GM21526 (cell line): Measurements from ENCODE around the gene RIPK4.

Experiments
- ATAC-seq: cut with Tn5 transposase; IDR thresholded peaks from one replicate; pipeline ENCODE4 v1.9.1; 2021; ENCODE audit warnings: moderate library complexity; ENCODE audit not compliant: unreplicated experiment, low FRiP score

RIPK4 gene

GRCh38 chr21:41770901-41771624 is 4.2 kb upstream of the RIPK4 start:
- ATAC-seq: no peak

GRCh38 chr21:41769933-41770332 is 3.1 kb upstream of the RIPK4 start:
- no peak for ATAC-seq

GRCh38 chr21:41769521-41769920 is 2.7 kb upstream of the RIPK4 start:
- no peak for ATAC-seq

GRCh38 chr21:41769111-41769510 is 2.3 kb upstream of the RIPK4 start:
- ATAC-seq: no peak

GRCh38 chr21:41768437-41769042 is 1.7 kb upstream of the RIPK4 start:
- no peak for ATAC-seq

- ATAC-seq: no peak
These were observed 969 bp upstream of the RIPK4 start for GRCh38 chr21:41767606-41768436.

GRCh38 chr21:41765973-41766882 is 624 bp downstream of the RIPK4 start:
- ATAC-seq: no peak

GRCh38 chr21:41765420-41765821 is 1.4 kb downstream of the RIPK4 start:
- ATAC-seq: no peak

GRCh38 chr21:41764558-41765419 is 2.1 kb downstream of the RIPK4 start:
- no peak for ATAC-seq

- no peak for ATAC-seq
These were observed 2.9 kb downstream of the RIPK4 start for GRCh38 chr21:41763996-41764395.

GRCh38 chr21:41763398-41763931 is 3.4 kb downstream of the RIPK4 start:
- no peak for ATAC-seq

- no peak for ATAC-seq
These were observed 4.1 kb downstream of the RIPK4 start for GRCh38 chr21:41762753-41763152.

- ATAC-seq: no peak
These were observed 4.8 kb downstream of the RIPK4 start for GRCh38 chr21:41761934-41762635.

GRCh38 chr21:41761211-41761933 is 5.5 kb downstream of the RIPK4 start:
- no peak for ATAC-seq

GRCh38 chr21:41760411-41760810 is 6.4 kb downstream of the RIPK4 start:
- ATAC-seq: no peak

GRCh38 chr21:41759926-41760325 is 6.9 kb downstream of the RIPK4 start:
- ATAC-seq: no peak

GRCh38 chr21:41759214-41759840 is 7.5 kb downstream of the RIPK4 start:
- no peak for ATAC-seq

- no peak for ATAC-seq
These were observed 8.3 kb downstream of the RIPK4 start for GRCh38 chr21:41758550-41758949.
